Thyroid gland (tissue), 4 donors: ENCODE data around the gene DMC1. TPM values are rescaled to one million over a fixed set of nuclear protein-coding genes. Genes with fewer than 3 reads are reported as not detected.
A peak's percentile ranks its signal among the peaks of the same experiment; 100 is the strongest.

Experiments
- DNase-seq, 2 donors: peaks; one replicate each; pipeline ENCODE4 v3.0.0-alpha.2; 2019
- H3K27ac ChIP-seq, 3 donors: fragments of 200-600 bp; sonication (generic); 1 replicate in 2 of 3; 2 replicates in 1 of 3; pipeline ENCODE4 v1.5.1; 2016 to 2019; ENCODE audit warnings: mild to moderate bottlenecking in 1 of 3, moderate library complexity in 1 of 3
- H3K27me3 ChIP-seq: fragments of 200-600 bp; sonication (generic); one replicate; pipeline ENCODE4 v1.5.1; 2019
- H3K36me3 ChIP-seq, 2 donors: fragments of 200-600 bp; sonication (generic); one replicate each; pipeline ENCODE4 v1.5.1; 2016 to 2019
- H3K4me1 ChIP-seq, 2 donors: fragments of 200-600 bp; sonication (generic); one replicate each; pipeline ENCODE4 v1.5.1; 2017 to 2019
- H3K4me3 ChIP-seq, 3 donors: fragments of 200-600 bp; sonication (generic); replicated peaks in 1 of 3; 1 replicate in 2 of 3; 2 replicates in 1 of 3; pipeline ENCODE4 v1.5.1; 2016; ENCODE audit warnings: mild to moderate bottlenecking in 1 of 3
- H3K9me3 ChIP-seq: fragments of 200-600 bp; sonication (generic); one replicate; pipeline ENCODE4 v1.5.1; 2017
- POLR2A ChIP-seq, 2 donors: fragments of 450-650 bp; IDR thresholded peaks; one replicate each; pipeline ENCODE4 v1.6.1; 2017; ENCODE audit warnings: antibody characterized with exemption in 2 of 2, mild to moderate bottlenecking in 2 of 2, moderate library complexity in 1 of 2
- WGBS, 2 donors: methylation state at CpG; one replicate each; pipeline ENCODE4 v1.1.5; 2017; 5-methylcytosine and 5-hydroxymethylcytosine counted together
- intact Hi-C: fragments of 100-400 bp; cut with DNase I; formaldehyde crosslinking; loops from one replicate; pipeline ENCODE4 v1.15.1; 2023
- total RNA-seq, 4 donors: library from RNA; depleted of rRNA; stranded (reverse); fragments of >200 nt; gene quantifications; one replicate each; pipeline ENCODE4 v1.2.3, GENCODE V29; 2016
- TF ChIP-seq, protein P1 (sequence below), 6 experiments: fragments of 200-600 bp in 3 of 6; fragments of 450-650 bp in 3 of 6; sonication (generic) in 3 of 6; IDR thresholded peaks; one replicate each; pipeline ENCODE4 v1.5.1; 2016 to 2019; ENCODE audit warnings: antibody characterized with exemption in 6 of 6, mild to moderate bottlenecking in 2 of 6, inconsistent platforms in 1 of 6, moderate library complexity in 1 of 6

The DMC1 gene
- total RNA-seq, 4 donors from 2014 or later: 0.78 to 25.9 (median 1.1) TPM; not detected in 1

- intact Hi-C loops: no loop called here
- WGBS, 2 donors: 88 to 89% methylated on average over 10 of the region's 10 CpGs
- TF ChIP-seq, protein P1, sequence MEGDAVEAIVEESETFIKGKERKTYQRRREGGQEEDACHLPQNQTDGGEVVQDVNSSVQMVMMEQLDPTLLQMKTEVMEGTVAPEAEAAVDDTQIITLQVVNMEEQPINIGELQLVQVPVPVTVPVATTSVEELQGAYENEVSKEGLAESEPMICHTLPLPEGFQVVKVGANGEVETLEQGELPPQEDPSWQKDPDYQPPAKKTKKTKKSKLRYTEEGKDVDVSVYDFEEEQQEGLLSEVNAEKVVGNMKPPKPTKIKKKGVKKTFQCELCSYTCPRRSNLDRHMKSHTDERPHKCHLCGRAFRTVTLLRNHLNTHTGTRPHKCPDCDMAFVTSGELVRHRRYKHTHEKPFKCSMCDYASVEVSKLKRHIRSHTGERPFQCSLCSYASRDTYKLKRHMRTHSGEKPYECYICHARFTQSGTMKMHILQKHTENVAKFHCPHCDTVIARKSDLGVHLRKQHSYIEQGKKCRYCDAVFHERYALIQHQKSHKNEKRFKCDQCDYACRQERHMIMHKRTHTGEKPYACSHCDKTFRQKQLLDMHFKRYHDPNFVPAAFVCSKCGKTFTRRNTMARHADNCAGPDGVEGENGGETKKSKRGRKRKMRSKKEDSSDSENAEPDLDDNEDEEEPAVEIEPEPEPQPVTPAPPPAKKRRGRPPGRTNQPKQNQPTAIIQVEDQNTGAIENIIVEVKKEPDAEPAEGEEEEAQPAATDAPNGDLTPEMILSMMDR (IDR thresholded peaks at IDR 0.05): no peak
- no peak for TF ChIP-seq POLR2A (IDR thresholded peaks at IDR 0.05)
- Histone ChIP-seq H3K27ac (peak overlapping the region in 1 of 3 donors; percentile 1), H3K27me3 (no peaks in the 10 kb centered on the region), H3K4me1 (peaks cover 28 to 33% of the 10 kb centered on the region in 2 donors), H3K9me3 (no peaks in the 10 kb centered on the region), H3K4me3 (no peak overlapping the region), H3K36me3 (peaks cover 33 to 38% of the 10 kb centered on the region in 2 donors)
- no peak for DNase-seq
Observed at GRCh38 chr22:38501797-38502672, 67.9 kb downstream of the DMC1 start.

DNA sequence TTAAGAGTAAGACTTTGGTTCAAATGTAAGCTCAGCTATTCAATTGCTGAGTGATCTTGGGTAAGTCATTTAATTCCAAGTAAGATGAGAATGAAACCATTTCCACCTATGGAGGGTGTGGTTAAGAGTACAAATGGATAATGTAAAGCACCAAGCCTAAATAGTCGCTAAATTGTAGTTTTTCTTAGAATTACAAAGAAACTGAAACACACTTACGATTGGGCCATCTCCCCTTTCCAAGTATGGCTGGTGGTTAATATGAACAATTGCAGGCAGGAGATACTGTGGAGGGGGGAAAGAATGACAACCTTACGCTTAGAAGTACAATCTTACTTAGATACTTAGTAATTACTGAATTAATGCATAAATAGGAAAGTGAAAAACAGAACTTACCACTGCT, 72.1 kb downstream of the DMC1 start:
- Histone ChIP-seq H3K36me3 (peaks cover 75 to 79% of the 10 kb centered on the region in 2 donors), H3K4me1 (peaks cover 13 to 14% of the 10 kb centered on the region in 2 donors)
- no peak for DNase-seq

DNA sequence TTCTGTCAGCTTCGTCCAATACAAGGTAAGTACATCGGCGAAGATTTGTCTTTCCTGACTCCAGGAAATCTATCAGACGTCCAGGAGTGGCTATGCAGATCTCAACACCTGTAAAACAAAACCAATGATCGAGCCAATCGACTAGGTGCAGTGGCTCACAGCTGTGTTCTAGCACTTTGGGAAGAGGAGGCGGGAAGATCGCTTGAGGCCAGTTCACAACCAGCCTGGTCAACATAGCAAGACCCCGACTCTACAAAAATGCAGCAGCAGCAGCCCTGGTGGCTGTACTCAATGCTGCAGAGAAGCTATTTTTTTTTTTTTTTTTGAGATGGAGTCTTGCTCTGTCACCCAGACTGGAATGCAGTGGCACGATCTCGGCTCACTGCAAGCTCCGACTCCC, 75.0 kb downstream of the DMC1 start:
- intact Hi-C loops: no loop called here
- Histone ChIP-seq H3K9me3 (no peaks in the 10 kb centered on the region), H3K27me3 (no peaks in the 10 kb centered on the region), H3K4me1 (no peaks in the 10 kb centered on the region), H3K36me3 (peaks cover 97 to 99% of the 10 kb centered on the region in 2 donors), H3K27ac (no peak overlapping the region), H3K4me3 (no peak overlapping the region)
- no peak for DNase-seq
- TF ChIP-seq POLR2A (IDR thresholded peaks at IDR 0.05): no peak
- TF ChIP-seq, protein P1 (IDR thresholded peaks at IDR 0.05): no peak
- 91 to 94% methylated on average over 12 of the region's 12 CpGs for WGBS, 2 donors

More for the DNA sequence above, 72.1 kb downstream of the DMC1 start:
- intact Hi-C loops: no loop called here
- Histone ChIP-seq H3K9me3 (no peaks in the 10 kb centered on the region), H3K27me3 (no peaks in the 10 kb centered on the region), H3K27ac (no peak overlapping the region), H3K4me3 (no peak overlapping the region)
- TF ChIP-seq, protein P1 (IDR thresholded peaks at IDR 0.05): no peak
- TF ChIP-seq POLR2A (IDR thresholded peaks at IDR 0.05): no peak
- 90 to 96% methylated on average over 3 of the region's 3 CpGs for WGBS, 2 donors

DNA sequence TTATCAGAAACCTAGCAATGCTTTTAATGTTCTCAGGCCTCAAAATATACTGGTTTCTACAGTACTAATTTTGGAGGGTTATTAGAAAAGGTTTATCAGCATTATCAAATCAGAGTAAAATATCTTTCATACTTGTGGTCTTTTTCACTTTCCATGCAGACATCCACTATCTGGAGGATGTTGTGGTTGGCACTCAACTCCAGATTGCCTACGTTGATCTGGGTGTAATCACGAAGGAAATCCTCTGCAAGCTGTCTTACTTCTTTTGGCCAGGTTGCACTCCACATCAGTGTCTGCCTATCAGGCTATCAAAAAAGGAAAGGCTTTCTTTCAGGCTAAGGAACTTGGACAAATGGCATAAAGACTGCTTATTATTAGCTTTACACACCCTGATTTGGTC, 75.5 kb downstream of the DMC1 start:
- Histone ChIP-seq H3K27me3 (no peaks in the 10 kb centered on the region), H3K4me3 (no peak overlapping the region), H3K27ac (no peak overlapping the region), H3K9me3 (no peaks in the 10 kb centered on the region), H3K36me3 (peaks cover 97 to 99% of the 10 kb centered on the region in 2 donors), H3K4me1 (no peaks in the 10 kb centered on the region)
- WGBS, 2 donors: 47 to 83% methylated on average over 2 of the region's 2 CpGs
- intact Hi-C loops: no loop called here
- TF ChIP-seq POLR2A (IDR thresholded peaks at IDR 0.05): no peak
- TF ChIP-seq, protein P1 (IDR thresholded peaks at IDR 0.05): no peak
- no peak for DNase-seq

- Histone ChIP-seq H3K4me3 (no peak overlapping the region), H3K27ac (no peak overlapping the region), H3K9me3 (no peaks in the 10 kb centered on the region), H3K36me3 (peaks cover 97 to 98% of the 10 kb centered on the region in 2 donors), H3K27me3 (no peaks in the 10 kb centered on the region), H3K4me1 (no peaks in the 10 kb centered on the region)
- intact Hi-C loops: no loop called here
- WGBS, 2 donors: 77 to 78% methylated on average over 5 of the region's 5 CpGs
- DNase-seq: no peak
- TF ChIP-seq POLR2A (IDR thresholded peaks at IDR 0.05): no peak
- TF ChIP-seq, protein P1 (IDR thresholded peaks at IDR 0.05): no peak
Observed at GRCh38 chr22:38491707-38492348, 78.2 kb downstream of the DMC1 start.
